ENCODE results near the gene TRIM5. TPM values are rescaled to one million over a fixed set of nuclear protein-coding genes. Genes with fewer than 3 reads are reported as not detected.
"Not testable (repeated sequence)": the region's sequence is repeated elsewhere in the genome, so short reads cannot be mapped to it uniquely, and the experiment has no call there.

Gene TRIM5
- total and polyA plus RNA-seq, 4 donors = 10.4 to 25.5 (median 13.8) TPM

- DNase-seq (ENCODE audit: low read depth in 4 of 6, low spot score in 6 of 6) = no peak
- H3K27me3 ChIP-seq (ENCODE audit: control insufficient read depth, insufficient read depth, low read length) = no peaks in the 10 kb centered on the region
- H3K9me3 ChIP-seq (ENCODE audit: control insufficient read depth, insufficient read depth, low read length) = peaks cover 2% of the 10 kb centered on the region
- H3K4me3 ChIP-seq (ENCODE audit: low read depth, low read length) = no peak overlapping the region
- H3K27ac ChIP-seq (ENCODE audit: low read depth, low read length) = no peak overlapping the region
- no peaks in the 10 kb centered on the region for H3K4me1 ChIP-seq (ENCODE audit: control insufficient read depth, insufficient read depth, low read length)
- no peaks in the 10 kb centered on the region for H3K36me3 ChIP-seq (ENCODE audit: control insufficient read depth, insufficient read depth, low read length)
- WGBS (ENCODE audit: insufficient coverage) = no CpG with 5 or more reads among the region's 2 CpGs
Observed at GRCh38 chr11:5703741-5704536, 19.1 kb upstream of the TRIM5 start.

- no peak overlapping the region for H3K4me3 ChIP-seq (ENCODE audit: low read depth, low read length)
- no peak for DNase-seq (ENCODE audit: low read depth in 4 of 6, low spot score in 6 of 6)
Observed at GRCh38 chr11:5701055-5701577, 16.2 kb upstream of the TRIM5 start.

GRCh38 chr11:5700421-5701054 is 15.7 kb upstream of the TRIM5 start:
- Histone ChIP-seq H3K4me1 (ENCODE audit: control insufficient read depth, insufficient read depth, low read length) (no peaks in the 10 kb centered on the region), H3K27me3 (ENCODE audit: control insufficient read depth, insufficient read depth, low read length) (no peaks in the 10 kb centered on the region), H3K27ac (ENCODE audit: low read depth, low read length) (no peak overlapping the region), H3K9me3 (ENCODE audit: control insufficient read depth, insufficient read depth, low read length) (peaks cover 2% of the 10 kb centered on the region), H3K36me3 (ENCODE audit: control insufficient read depth, insufficient read depth, low read length) (no peaks in the 10 kb centered on the region), H3K4me3 (ENCODE audit: low read depth, low read length) (no peak overlapping the region)
- no peak for DNase-seq (ENCODE audit: low read depth in 4 of 6, low spot score in 6 of 6)
- 100% methylated on average over 3 of the region's 10 CpGs for WGBS (ENCODE audit: insufficient coverage)

More at GRCh38 chr11:5701055-5701577, 16.2 kb upstream of the TRIM5 start:
- Histone ChIP-seq H3K27ac (ENCODE audit: low read depth, low read length) (no peak overlapping the region), H3K36me3 (ENCODE audit: control insufficient read depth, insufficient read depth, low read length) (no peaks in the 10 kb centered on the region), H3K4me1 (ENCODE audit: control insufficient read depth, insufficient read depth, low read length) (no peaks in the 10 kb centered on the region), H3K9me3 (ENCODE audit: control insufficient read depth, insufficient read depth, low read length) (peaks cover 2% of the 10 kb centered on the region), H3K27me3 (ENCODE audit: control insufficient read depth, insufficient read depth, low read length) (no peaks in the 10 kb centered on the region)
- 60% methylated on average over 1 of the region's 3 CpGs for WGBS (ENCODE audit: insufficient coverage)

GRCh38 chr11:5698281-5698680 is 13.4 kb upstream of the TRIM5 start:
- WGBS (ENCODE audit: insufficient coverage) = 83% methylated on average over 4 of the region's 7 CpGs

GRCh38 chr11:5696210-5696609 is 11.3 kb upstream of the TRIM5 start:
- H3K36me3 ChIP-seq (ENCODE audit: control insufficient read depth, insufficient read depth, low read length) = no peaks in the 10 kb centered on the region
- H3K4me3 ChIP-seq (ENCODE audit: low read depth, low read length) = no peak overlapping the region
- H3K27me3 ChIP-seq (ENCODE audit: control insufficient read depth, insufficient read depth, low read length) = no peaks in the 10 kb centered on the region
- no peak for DNase-seq (ENCODE audit: low read depth in 4 of 6, low spot score in 6 of 6)
- no peaks in the 10 kb centered on the region for H3K9me3 ChIP-seq (ENCODE audit: control insufficient read depth, insufficient read depth, low read length)
- WGBS (ENCODE audit: insufficient coverage) = 93% methylated on average over 2 of the region's 2 CpGs
- H3K27ac ChIP-seq (ENCODE audit: low read depth, low read length) = no peak overlapping the region
- H3K4me1 ChIP-seq (ENCODE audit: control insufficient read depth, insufficient read depth, low read length) = no peaks in the 10 kb centered on the region

More at GRCh38 chr11:5698281-5698680, 13.4 kb upstream of the TRIM5 start:
- no peaks in the 10 kb centered on the region for H3K4me1 ChIP-seq (ENCODE audit: control insufficient read depth, insufficient read depth, low read length)
- DNase-seq (ENCODE audit: low read depth in 4 of 6, low spot score in 6 of 6) = no peak
- no peak overlapping the region for H3K27ac ChIP-seq (ENCODE audit: low read depth, low read length)
- no peak overlapping the region for H3K4me3 ChIP-seq (ENCODE audit: low read depth, low read length)
- H3K27me3 ChIP-seq (ENCODE audit: control insufficient read depth, insufficient read depth, low read length) = no peaks in the 10 kb centered on the region
- no peaks in the 10 kb centered on the region for H3K36me3 ChIP-seq (ENCODE audit: control insufficient read depth, insufficient read depth, low read length)
- no peaks in the 10 kb centered on the region for H3K9me3 ChIP-seq (ENCODE audit: control insufficient read depth, insufficient read depth, low read length)

GRCh38 chr11:5695580-5695979 is 10.7 kb upstream of the TRIM5 start:
- H3K27ac ChIP-seq (ENCODE audit: low read depth, low read length) = no peak overlapping the region
- DNase-seq (ENCODE audit: low read depth in 4 of 6, low spot score in 6 of 6) = no peak
- no peaks in the 10 kb centered on the region for H3K4me1 ChIP-seq (ENCODE audit: control insufficient read depth, insufficient read depth, low read length)
- H3K36me3 ChIP-seq (ENCODE audit: control insufficient read depth, insufficient read depth, low read length) = no peaks in the 10 kb centered on the region
- no peak overlapping the region for H3K4me3 ChIP-seq (ENCODE audit: low read depth, low read length)
- H3K9me3 ChIP-seq (ENCODE audit: control insufficient read depth, insufficient read depth, low read length) = no peaks in the 10 kb centered on the region
- WGBS (ENCODE audit: insufficient coverage) = 89% methylated on average over 1 of the region's 1 CpG
- no peaks in the 10 kb centered on the region for H3K27me3 ChIP-seq (ENCODE audit: control insufficient read depth, insufficient read depth, low read length)

- H3K36me3 ChIP-seq (ENCODE audit: control insufficient read depth, insufficient read depth, low read length) = no peaks in the 10 kb centered on the region
- no peak overlapping the region for H3K4me3 ChIP-seq (ENCODE audit: low read depth, low read length)
- no CpG with 5 or more reads among the region's 1 CpG for WGBS (ENCODE audit: insufficient coverage)
- no peaks in the 10 kb centered on the region for H3K9me3 ChIP-seq (ENCODE audit: control insufficient read depth, insufficient read depth, low read length)
- no peak for DNase-seq (ENCODE audit: low read depth in 4 of 6, low spot score in 6 of 6)
- no peaks in the 10 kb centered on the region for H3K4me1 ChIP-seq (ENCODE audit: control insufficient read depth, insufficient read depth, low read length)
- no peaks in the 10 kb centered on the region for H3K27me3 ChIP-seq (ENCODE audit: control insufficient read depth, insufficient read depth, low read length)
- no peak overlapping the region for H3K27ac ChIP-seq (ENCODE audit: low read depth, low read length)
Observed at GRCh38 chr11:5694642-5695041, 9.8 kb upstream of the TRIM5 start.

- no peaks in the 10 kb centered on the region for H3K27me3 ChIP-seq (ENCODE audit: control insufficient read depth, insufficient read depth, low read length)
- no CpG with 5 or more reads among the region's 3 CpGs for WGBS (ENCODE audit: insufficient coverage)
- H3K27ac ChIP-seq (ENCODE audit: low read depth, low read length) = no peak overlapping the region
- H3K4me1 ChIP-seq (ENCODE audit: control insufficient read depth, insufficient read depth, low read length) = no peaks in the 10 kb centered on the region
- no peak overlapping the region for H3K4me3 ChIP-seq (ENCODE audit: low read depth, low read length)
- H3K9me3 ChIP-seq (ENCODE audit: control insufficient read depth, insufficient read depth, low read length) = no peaks in the 10 kb centered on the region
- DNase-seq (ENCODE audit: low read depth in 4 of 6, low spot score in 6 of 6) = no peak
- no peaks in the 10 kb centered on the region for H3K36me3 ChIP-seq (ENCODE audit: control insufficient read depth, insufficient read depth, low read length)
Observed at GRCh38 chr11:5691964-5692361, 7.1 kb upstream of the TRIM5 start.

- 90% methylated on average over 10 of the region's 12 CpGs for WGBS (ENCODE audit: insufficient coverage)
- H3K4me1 ChIP-seq (ENCODE audit: control insufficient read depth, insufficient read depth, low read length); H3K36me3 ChIP-seq (ENCODE audit: control insufficient read depth, insufficient read depth, low read length); H3K9me3 ChIP-seq (ENCODE audit: control insufficient read depth, insufficient read depth, low read length); H3K27me3 ChIP-seq (ENCODE audit: control insufficient read depth, insufficient read depth, low read length); H3K4me3 ChIP-seq (ENCODE audit: low read depth, low read length); H3K27ac ChIP-seq (ENCODE audit: low read depth, low read length); DNase-seq (ENCODE audit: low read depth in 4 of 6, low spot score in 6 of 6): not testable (repeated sequence)
Observed at GRCh38 chr11:5691238-5691963, 6.5 kb upstream of the TRIM5 start.
